NCI-H2227 (cell line): ENCODE data around the gene GFPT1.
"Not testable (repeated sequence)": the region's sequence is repeated elsewhere in the genome, so short reads cannot be mapped to it uniquely, and the experiment has no call there.

Experiments used
- DNase-seq: peaks from one replicate; lab custom pipeline; 2025; ENCODE audit not compliant: unreplicated experiment; lab: John Stamatoyannopoulos, UW

GFPT1 gene

DNA sequence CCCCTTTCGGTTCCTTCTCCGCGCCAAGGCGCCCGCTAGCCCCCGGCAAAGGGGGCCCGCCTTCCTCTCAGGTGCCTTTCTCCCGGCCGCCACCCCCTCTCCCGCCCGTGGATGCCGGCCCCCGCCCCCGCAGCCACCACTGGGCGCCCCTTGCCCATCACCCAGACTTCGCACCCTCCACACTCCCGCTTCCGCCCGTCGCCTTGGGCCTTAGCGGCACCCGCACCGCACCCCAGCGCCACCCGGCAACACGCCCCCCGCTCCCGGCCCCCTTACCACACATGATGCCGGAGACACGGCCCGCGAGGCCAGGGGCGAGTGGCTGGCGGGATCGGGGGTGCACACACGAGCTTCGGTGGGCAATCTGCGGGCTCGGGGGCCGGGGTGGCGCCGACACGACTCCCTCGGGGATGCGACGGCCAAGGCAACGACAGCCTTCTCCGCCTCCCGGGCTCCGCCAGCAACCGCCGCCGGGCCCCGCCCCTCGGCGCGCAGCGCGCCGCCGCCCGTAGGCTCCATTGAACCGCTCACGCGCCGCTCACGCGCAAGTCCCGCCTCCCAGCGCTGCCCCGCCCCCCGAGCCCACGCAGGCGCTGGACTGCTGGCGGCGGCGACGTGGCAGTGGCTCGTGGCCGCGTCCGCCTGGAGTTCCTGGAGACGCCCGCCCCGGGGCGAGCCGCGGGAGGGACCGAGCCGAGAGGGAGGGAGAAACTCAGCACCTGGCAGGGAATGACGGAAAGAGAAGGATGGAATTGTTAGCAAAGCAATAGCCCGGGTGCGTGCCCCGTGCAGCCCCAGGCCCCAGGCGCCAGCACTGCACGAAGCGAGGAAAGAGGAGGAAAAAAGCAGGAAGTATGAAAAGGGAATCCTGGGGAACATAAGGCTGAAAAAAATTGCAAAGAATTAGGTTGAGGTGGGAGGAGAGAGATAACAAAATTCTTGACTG, at the start of gene GFPT1:
Gene GFPT1 (minus strand): TSS at position 439 of the 946 bp plus-strand sequence. CDS start 156 bp downstream, at position 283.
- DNase-seq, result peak; percentile 97

- no peak for DNase-seq
Measured at GRCh38 chr2:69436596-69436937, 49.5 kb upstream of the GFPT1 start.

GRCh38 chr2:69434753-69435152, 47.7 kb upstream of the GFPT1 start:
- no peak for DNase-seq

- DNase-seq, result no peak
Measured at GRCh38 chr2:69429491-69430183, 42.6 kb upstream of the GFPT1 start.

GRCh38 chr2:69428981-69429380, 42.0 kb upstream of the GFPT1 start:
- DNase-seq, result no peak

- no peak for DNase-seq
Measured at GRCh38 chr2:69424419-69424818, 37.4 kb upstream of the GFPT1 start.

- DNase-seq, result no peak
Measured at GRCh38 chr2:69422198-69422597, 35.2 kb upstream of the GFPT1 start.

- DNase-seq, result not testable (repeated sequence)
Measured at GRCh38 chr2:69419111-69419510, 32.1 kb upstream of the GFPT1 start.

DNA sequence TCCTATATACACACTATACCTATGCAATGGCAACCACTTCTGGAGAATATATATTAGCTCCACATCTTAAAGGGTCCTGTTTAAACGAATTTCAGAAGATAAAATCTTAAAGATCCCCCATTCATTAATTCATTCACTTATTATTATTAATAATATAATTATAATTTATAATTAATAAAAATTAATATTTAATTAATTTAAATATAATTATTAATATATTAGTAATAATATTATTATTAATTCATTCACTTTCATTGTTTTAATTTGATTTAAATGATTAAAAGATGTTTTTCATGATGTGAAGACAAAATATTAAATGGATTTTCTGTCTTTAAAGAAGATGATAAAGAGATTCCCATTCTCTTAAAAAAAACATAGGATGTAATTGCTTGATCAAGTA, 29.1 kb upstream of the GFPT1 start:
- no peak for DNase-seq

- no peak for DNase-seq
Measured at GRCh38 chr2:69411120-69411519, 24.1 kb upstream of the GFPT1 start.

GRCh38 chr2:69405306-69405705, 18.3 kb upstream of the GFPT1 start:
- no peak for DNase-seq

DNA sequence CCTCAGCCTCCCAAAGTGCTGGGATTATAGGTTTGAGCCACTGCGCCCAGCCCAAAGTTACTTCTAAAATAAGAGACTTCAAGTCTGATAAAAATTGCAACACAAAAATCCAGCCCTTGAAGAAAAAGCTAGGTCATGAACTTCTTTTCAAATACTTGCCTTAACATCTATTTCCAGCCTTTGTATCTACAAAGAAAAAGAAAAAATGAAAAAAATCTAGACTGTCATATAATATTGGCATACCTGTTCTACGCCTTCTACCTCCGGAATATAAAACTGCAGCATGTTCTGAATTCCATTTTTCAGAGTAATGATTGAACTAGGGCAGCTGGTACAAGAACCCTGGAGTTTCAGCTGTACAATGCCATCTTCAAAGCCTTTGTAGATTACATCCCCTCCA, 13.1 kb upstream of the GFPT1 start:
- no peak for DNase-seq

- DNase-seq, result no peak
Measured at GRCh38 chr2:69397234-69397633, 10.2 kb upstream of the GFPT1 start.

- no peak for DNase-seq
Measured at GRCh38 chr2:69395866-69396265, 8.8 kb upstream of the GFPT1 start.

DNA sequence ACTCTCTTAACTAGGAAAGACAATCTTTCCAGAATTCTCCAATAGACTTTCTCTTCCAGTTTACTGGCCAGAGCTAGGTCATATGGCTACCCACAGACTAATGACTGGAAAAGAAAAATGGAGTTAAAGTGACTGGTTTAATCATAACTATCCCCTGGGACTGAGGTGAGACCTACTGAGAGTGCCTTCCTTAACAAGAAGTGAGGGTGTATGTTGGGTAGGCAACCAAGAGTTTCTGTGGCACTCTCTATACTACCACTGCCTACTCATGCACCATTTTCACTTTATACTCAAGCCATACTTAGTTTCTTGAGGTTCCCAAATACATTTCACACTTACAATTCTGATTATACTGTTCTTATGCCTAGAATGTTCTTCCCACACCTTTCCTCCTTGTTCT, 6.9 kb upstream of the GFPT1 start:
- DNase-seq, result no peak

DNA sequence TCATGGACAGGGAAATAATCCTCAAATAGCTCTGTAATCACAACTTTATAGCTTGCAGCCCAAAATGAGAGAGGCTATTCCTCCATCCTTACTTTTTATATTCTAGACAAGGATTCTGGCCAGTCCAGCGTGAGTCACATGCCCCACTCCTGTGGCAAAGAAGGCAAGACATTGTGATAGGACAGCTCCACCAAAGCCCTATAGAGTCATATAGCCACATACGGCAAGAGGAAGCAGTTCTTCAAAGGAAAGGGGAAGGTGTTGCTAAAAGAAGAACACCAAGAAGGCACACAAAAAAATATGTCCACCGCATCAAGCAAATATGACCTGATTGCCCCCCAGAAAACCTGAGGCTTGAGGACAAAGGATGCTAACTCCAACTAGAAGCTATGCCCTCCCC, 3.4 kb upstream of the GFPT1 start:
- DNase-seq, result no peak

- DNase-seq, result no peak
Measured at GRCh38 chr2:69390001-69390400, 3.0 kb upstream of the GFPT1 start.

GRCh38 chr2:69389271-69389670, 2.2 kb upstream of the GFPT1 start:
- DNase-seq, result no peak

DNA sequence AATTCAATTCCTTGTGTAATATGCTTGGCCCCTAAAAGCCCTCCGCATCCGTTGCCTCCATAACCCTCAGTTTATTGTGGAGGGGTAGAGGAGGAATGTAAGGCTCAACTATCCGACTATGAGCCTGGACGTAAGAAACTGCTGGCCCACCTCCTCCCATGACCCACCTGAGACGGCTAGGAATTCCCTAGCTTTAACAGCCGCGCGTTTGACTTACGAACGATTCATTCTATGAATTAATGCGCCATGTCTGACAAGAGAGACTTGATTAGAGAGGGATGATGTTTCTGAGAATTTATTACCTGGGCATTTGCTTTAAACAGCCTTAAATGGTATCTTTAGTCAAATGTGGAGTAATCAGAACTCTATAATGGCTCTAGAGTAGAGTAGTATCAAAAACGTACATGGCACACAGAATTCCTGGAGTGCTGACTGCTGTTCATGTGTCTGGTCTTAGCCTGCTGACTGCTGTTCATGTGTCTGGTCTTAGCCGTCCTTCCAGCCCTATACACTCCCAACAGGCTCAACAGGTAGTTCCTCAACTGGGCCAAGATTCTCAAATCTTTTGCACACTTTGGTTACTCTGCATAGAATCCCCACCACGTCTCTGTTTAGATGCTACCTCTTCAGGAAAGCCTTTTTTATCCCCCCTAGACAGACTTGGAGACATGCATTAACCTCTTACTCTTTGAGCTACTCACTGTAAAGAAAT, 899 bp upstream of the GFPT1 start:
- DNase-seq, result peak; percentile 30

DNA sequence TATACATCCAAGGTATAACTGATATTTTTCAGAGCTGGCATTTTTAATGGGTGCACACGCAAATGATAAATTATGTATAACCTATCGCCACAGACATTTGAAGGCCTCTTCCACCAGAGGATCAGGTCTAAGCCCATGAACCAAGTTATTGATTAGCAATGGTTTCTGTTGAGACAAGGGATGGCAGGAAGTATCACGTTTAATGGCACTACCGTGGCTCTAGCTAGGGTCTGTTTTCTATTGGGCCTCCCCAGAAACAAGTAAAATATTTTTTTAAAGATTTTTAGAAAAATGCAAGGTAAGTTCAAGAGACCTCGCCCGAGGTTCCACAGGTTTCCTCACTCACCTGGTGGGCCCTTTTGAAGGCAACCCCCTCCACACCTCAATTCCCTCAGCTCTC, 667 bp downstream of the GFPT1 start:
- no peak for DNase-seq

DNA sequence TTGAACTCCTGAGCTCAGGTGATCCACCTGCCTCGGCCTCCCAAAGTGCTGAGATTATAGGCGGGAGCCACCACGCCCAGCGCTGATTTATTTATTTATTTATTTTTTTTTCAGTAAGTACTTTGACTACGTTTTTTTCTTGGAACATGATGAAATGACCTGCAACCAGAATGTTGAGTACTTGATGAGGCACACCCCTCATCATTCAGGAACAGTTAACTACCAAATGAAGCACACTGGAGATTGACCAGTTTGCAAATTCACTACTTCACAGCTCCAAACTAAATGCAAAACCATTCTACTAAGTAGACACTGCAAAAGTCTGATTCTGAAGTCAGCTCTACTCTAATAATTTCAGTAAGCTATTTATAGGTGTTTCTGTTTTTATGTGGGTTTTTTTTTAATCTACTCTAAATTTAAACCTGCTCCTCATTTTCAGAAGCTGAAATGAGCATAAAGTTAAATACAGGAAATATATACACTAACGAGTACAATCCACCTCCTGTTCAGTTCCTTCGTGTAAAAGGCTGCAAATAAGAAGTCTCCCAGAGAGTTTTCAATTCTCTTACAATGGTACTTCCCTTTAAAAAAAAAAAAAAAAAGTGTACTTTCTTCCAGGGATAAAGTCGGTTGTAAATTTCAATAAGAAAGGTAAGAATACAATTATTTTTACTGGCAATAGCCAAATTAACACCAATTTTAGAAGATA, 1.4 kb downstream of the GFPT1 start:
- no peak for DNase-seq
